Prostate gland (tissue), 2 donors: ENCODE measurements around the gene MREG.

Experiments used
- CTCF ChIP-seq, 4 experiments: fragments of 200-600 bp in 2 of 4; fragments of 450-650 bp in 2 of 4; sonication (generic) in 2 of 4; IDR thresholded peaks; 1 replicate in 3 of 4; 2 replicates in 1 of 4; pipeline ENCODE4 v1.5.1; 2016 to 2019; ENCODE audit warnings: antibody characterized with exemption in 4 of 4, mild to moderate bottlenecking in 2 of 4, moderate library complexity in 2 of 4
- POLR2A ChIP-seq: fragments of 450-650 bp; IDR thresholded peaks from one replicate; pipeline ENCODE4 v1.6.1; 2016; ENCODE audit warnings: antibody characterized with exemption, mild to moderate bottlenecking
- POLR2AphosphoS5 ChIP-seq: sonication (generic); formaldehyde crosslinking; IDR thresholded peaks from one replicate; pipeline ENCODE4 v1.6.1; 2017; ENCODE audit warnings: antibody characterized with exemption

- TF ChIP-seq CTCF (IDR thresholded peaks at IDR 0.05) = no peak
- no peak for TF ChIP-seq POLR2AphosphoS5
- TF ChIP-seq POLR2A = no peak
Observed at GRCh38 chr2:215906458-215906857, 106.9 kb downstream of the MREG start.
